Fibroblast of skin of right quadriceps (primary cell): Measurements from ENCODE around the gene SUGP1.
"Not testable (repeated sequence)": the region's sequence is repeated elsewhere in the genome, so short reads cannot be mapped to it uniquely, and the experiment has no call there.

ENCODE experiments used
- DNase-seq: peaks from one replicate; pipeline ENCODE4 v3.0.0-alpha.2; 2013

Gene SUGP1

GRCh38 chr19:19261350-19262189 is 58.7 kb downstream of the SUGP1 start:
- DNase-seq, result no peak

- no peak for DNase-seq
Measured at GRCh38 chr19:19260417-19261214, 59.7 kb downstream of the SUGP1 start.

DNA sequence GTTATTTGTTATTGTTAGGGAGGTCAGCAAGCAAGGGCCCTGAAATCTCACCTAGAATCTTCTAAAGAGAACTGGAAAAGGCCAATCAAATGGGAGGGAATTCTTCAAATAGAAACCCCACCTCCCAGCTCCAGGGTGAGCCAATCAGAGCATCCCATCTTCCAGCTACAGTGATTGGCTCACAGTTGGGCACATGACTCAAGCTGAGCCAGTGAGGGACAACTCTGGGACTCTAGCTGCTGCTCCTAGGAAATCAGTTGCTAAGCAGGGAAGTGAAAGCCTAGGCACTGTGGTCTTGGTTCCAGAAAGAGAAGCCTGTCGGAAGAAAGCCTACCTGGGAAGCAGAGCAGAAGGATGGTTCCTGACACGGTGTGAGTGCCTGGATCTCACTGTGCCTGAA is 60.6 kb downstream of the SUGP1 start:
- no peak for DNase-seq

GRCh38 chr19:19258589-19259338 is 61.5 kb downstream of the SUGP1 start:
- no peak for DNase-seq

DNA sequence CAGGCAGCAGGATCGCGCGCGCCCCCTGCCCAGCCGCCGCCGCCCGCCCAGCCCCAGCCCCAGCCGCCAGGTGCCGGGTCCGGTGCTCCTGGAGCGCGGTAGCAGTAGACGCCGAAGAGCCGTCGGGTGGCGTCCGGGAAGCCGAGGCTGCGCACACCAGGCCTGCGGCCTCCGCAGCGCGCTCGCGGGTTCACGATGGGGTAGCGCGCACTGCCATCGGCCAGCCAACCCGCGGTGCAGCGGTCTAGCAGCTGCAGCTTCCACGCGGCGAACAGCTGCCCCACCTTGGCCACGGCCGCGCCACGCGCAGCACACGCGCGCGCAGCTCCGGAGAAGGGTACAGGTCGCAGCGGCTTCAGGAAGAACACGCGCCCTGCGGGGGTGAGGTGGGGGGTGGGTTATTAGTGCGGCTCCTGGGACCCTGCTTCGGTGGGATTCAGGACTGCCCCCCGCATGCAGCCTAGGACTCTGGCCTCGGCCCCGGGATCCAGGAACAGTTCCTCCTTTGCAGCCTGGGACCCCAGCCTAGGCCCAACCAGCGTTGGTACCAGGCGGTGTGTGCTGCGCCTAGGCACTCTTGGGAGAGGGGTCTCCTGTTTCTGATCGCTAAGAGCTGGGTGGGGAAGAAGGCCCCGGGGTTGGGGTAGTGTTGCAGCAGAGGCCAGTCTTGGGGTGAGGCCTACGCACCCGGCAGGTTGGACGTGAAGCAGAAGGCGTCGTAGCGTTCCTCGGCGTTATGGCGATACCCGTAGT is 62.3 kb downstream of the SUGP1 start:
- no peak for DNase-seq

- DNase-seq, result no peak
Measured at GRCh38 chr19:19257137-19257536, 63.2 kb downstream of the SUGP1 start.

- no peak for DNase-seq
Measured at GRCh38 chr19:19256072-19256969, 64.0 kb downstream of the SUGP1 start.

DNA sequence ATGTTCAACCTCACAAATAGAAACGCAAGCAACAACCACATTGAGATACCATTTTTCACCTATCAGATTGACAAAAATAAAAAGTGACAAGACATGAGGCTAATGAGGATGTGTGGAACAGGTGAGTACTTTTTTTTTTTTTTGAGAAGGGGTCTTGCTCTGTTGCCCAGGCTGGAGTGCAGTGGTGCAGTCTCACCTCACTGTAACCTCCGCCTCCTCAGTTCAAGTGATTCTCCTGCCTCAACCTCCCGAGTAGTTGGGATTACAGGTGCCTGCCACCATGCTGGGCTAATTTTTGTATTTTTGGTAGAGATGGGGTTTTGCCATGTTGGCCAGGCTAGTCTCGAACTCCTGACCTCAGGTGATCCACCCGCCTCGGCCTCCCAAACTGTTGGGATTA is 66.9 kb downstream of the SUGP1 start:
- not testable (repeated sequence) for DNase-seq

GRCh38 chr19:19250196-19250801 is 70.0 kb downstream of the SUGP1 start:
- no peak for DNase-seq

GRCh38 chr19:19240476-19240875 is 79.8 kb downstream of the SUGP1 start:
- no peak for DNase-seq

DNA sequence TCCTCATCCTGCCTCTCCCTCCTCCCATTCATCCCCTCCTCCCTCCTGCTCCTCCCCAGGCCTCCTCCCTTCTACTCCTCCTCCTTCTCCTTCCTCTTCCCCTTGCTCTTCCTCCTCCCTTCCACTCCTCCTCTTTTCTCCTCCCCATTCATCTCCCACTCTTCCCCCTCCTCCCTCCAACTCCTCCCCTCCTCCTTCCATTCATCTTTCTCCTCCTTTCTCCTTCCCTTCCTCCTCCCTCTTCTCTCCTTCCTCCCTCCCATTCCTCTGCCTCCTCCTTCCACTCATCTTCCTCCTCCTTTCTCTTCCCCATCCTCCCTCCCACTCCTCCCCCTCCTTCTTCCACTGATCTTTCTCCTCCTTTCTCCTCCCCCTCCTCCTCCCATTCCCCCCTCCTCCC is 80.6 kb downstream of the SUGP1 start:
- DNase-seq, result no peak

DNA sequence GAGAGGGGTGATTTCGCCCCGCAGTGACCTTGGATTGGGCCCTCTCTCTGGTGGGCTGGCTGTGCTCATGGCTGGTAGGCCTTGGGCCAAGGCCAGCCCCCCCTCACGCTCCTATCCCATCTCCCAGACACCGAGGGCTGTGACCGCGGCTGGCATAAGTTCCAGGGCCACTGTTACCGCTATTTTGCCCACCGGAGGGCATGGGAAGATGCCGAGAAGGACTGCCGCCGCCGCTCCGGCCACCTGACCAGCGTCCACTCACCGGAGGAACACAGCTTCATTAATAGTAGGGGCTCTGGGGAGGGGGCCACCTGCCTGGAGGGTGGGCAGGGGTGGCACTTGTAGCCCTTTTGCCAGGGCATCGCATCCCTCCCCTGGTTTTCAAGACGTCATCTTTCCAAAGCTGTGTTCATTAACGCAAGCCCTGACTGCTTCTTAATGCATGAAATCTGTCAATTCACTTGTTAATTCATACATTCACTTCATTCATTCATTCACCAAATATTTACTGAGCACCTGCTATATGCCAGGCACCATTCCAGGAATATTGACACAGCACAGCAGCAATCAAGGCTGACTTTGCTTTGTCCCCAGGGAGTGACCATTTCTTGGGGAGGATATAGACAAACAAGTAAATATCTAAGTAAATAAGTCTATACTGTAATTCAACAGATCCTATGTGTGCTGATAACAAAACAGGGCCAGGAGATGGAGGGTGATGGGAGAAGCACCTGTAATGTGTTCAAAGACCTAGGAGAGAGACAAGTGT is 82.0 kb downstream of the SUGP1 start:
- no peak for DNase-seq

DNA sequence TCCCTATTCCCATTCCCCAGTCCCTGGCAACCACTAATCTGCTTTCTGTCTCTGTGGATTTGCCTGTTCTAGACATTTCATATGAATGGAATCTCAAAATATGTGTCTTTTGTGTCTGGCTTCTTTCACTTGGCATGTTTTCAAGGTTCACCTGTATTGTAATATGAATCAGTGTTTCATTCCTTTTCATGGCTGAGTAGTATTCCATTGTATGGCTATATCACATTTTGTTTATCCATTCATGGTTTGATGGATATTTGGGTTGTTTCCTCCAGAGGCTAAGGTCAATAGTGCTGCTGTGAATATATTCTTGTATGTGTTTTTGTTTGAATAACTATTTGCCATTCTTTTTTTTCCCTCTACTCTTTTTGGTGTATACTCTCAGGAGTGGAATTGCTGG is 84.1 kb downstream of the SUGP1 start:
- no peak for DNase-seq

DNA sequence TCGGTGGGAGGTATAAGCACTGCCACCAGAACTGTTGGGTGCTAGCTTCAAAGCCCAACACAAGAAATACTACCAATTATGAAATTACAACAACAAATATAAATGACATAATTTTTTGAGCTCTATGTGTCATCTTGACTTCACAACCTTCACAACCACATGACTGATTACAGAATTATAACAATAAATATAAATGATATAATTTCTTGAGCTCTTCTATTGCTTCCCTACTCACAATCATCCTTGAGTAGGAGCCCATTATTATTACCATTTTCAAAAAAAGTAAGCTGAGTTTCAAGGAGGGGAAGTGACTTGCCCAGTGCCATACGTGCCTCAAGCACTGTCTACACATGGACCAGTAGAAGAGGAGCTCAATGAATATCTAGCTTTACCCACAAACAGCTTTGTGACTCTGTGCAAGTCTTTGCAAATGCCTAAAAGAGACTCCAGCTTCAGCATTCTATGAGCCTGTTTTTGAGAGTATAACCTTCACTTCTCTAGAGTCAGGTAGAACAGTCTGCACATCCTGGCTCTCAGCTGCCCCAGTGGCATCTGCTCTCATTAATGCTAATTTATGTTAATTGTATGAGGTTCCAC is 86.0 kb downstream of the SUGP1 start:
- no peak for DNase-seq

- no peak for DNase-seq
Measured at GRCh38 chr19:19232261-19232721, 88.0 kb downstream of the SUGP1 start.

DNA sequence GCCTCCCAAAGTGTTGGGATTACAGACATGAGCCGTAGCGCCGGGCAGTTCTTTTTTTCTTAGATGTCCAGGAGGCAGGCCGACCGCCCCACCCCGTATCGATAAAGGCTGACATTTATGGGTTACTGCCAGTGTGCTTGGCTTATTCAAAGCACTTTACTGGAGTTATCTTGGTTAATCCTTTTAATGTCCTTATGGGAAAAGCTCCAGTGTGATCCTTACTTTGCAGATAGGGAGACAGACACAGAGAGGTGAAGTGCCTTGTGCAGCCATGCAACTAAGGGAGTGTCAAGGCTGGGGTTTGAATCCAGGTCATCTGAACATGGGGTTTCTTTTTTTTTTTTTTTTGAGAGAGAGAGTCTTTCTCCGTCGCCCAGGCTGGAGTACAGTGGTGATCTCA is 89.3 kb downstream of the SUGP1 start:
- no peak for DNase-seq

DNA sequence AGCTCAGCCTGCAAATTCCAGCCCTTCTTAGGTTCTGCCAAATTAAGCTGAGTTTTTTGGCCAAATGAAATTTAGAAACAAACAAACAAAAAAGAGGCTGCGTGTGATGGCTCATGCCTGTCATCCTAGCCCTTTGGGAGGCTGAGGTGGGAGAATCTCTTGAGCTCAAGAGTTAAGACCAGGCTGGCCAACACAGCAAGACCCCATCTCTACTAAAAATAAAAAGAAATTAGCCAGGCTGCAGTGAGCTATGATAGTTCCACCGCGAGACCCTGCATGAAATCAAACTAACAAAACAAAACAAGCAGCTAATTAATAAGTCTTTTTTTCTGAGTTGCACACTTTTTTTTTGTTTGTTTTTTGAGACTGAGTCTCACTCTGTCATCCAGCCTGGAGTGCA is 90.6 kb downstream of the SUGP1 start:
- DNase-seq, result no peak

- DNase-seq, result no peak
Measured at GRCh38 chr19:19227217-19227616, 93.1 kb downstream of the SUGP1 start.

GRCh38 chr19:19226663-19227062 is 93.6 kb downstream of the SUGP1 start:
- DNase-seq, result no peak

- no peak for DNase-seq
Measured at GRCh38 chr19:19226204-19226603, 94.1 kb downstream of the SUGP1 start.
